ENCODE results near the gene FAAP100. TPM values are rescaled to one million over a fixed set of nuclear protein-coding genes. Genes with fewer than 3 reads are reported as not detected.

FAAP100 gene
- total RNA-seq, 1 donor from 2014 or later = 21.6 TPM

- no peak for DNase-seq (ENCODE audit: low spot score in 2 of 2)
- no peak for FAIRE-seq
These were observed 4.7 kb upstream of the FAAP100 start for GRCh38 chr17:81556863-81557262.

GRCh38 chr17:81556175-81556691, 4.1 kb upstream of the FAAP100 start:
- FAIRE-seq = no peak

GRCh38 chr17:81553616-81554181, 1.5 kb upstream of the FAAP100 start:
- FAIRE-seq (no peak), DNase-seq (ENCODE audit: low spot score in 2 of 2) (no peak)

More at GRCh38 chr17:81556175-81556691, 4.1 kb upstream of the FAAP100 start:
- DNase-seq (ENCODE audit: low spot score in 2 of 2) = no peak

- FAIRE-seq (no peak), DNase-seq (ENCODE audit: low spot score in 2 of 2) (peak in 1 of 2 donors; percentile 73)
These were observed 964 bp upstream of the FAAP100 start for GRCh38 chr17:81553018-81553615.

- FAIRE-seq (no peak), DNase-seq (ENCODE audit: low spot score in 2 of 2) (no peak)
These were observed 502 bp downstream of the FAAP100 start for GRCh38 chr17:81551458-81552243.

- no peak for FAIRE-seq
- no peak for DNase-seq (ENCODE audit: low spot score in 2 of 2)
These were observed 1.2 kb downstream of the FAAP100 start for GRCh38 chr17:81550830-81551457.

- FAIRE-seq = no peak
- DNase-seq (ENCODE audit: low spot score in 2 of 2) = no peak
These were observed 1.9 kb downstream of the FAAP100 start for GRCh38 chr17:81550285-81550684.

- DNase-seq (ENCODE audit: low spot score in 2 of 2) (no peak), FAIRE-seq (no peak)
These were observed 2.3 kb downstream of the FAAP100 start for GRCh38 chr17:81549826-81550225.

- DNase-seq (ENCODE audit: low spot score in 2 of 2) = no peak
- no peak for FAIRE-seq
These were observed 3.1 kb downstream of the FAAP100 start for GRCh38 chr17:81549031-81549557.

GRCh38 chr17:81547614-81547982, 4.6 kb downstream of the FAAP100 start:
- DNase-seq (ENCODE audit: low spot score in 2 of 2) (no peak), FAIRE-seq (no peak)

- no peak for DNase-seq (ENCODE audit: low spot score in 2 of 2)
- no peak for FAIRE-seq
These were observed 5.1 kb downstream of the FAAP100 start for GRCh38 chr17:81546906-81547613.

- FAIRE-seq (no peak), DNase-seq (ENCODE audit: low spot score in 2 of 2) (no peak)
These were observed 6.8 kb downstream of the FAAP100 start for GRCh38 chr17:81545160-81545949.

- DNase-seq (ENCODE audit: low spot score in 2 of 2) (no peak), FAIRE-seq (no peak)
These were observed 7.7 kb downstream of the FAAP100 start for GRCh38 chr17:81544281-81544974.

GRCh38 chr17:81543756-81544155, 8.4 kb downstream of the FAAP100 start:
- DNase-seq (ENCODE audit: low spot score in 2 of 2) = no peak
- no peak for FAIRE-seq

- DNase-seq (ENCODE audit: low spot score in 2 of 2) (no peak), FAIRE-seq (no peak)
These were observed 8.8 kb downstream of the FAAP100 start for GRCh38 chr17:81543339-81543675.

- no peak for FAIRE-seq
- DNase-seq (ENCODE audit: low spot score in 2 of 2) = no peak
These were observed 9.5 kb downstream of the FAAP100 start for GRCh38 chr17:81542431-81543338.

- FAIRE-seq = no peak
- no peak for DNase-seq (ENCODE audit: low spot score in 2 of 2)
These were observed 11.0 kb downstream of the FAAP100 start for GRCh38 chr17:81541123-81541522.

- FAIRE-seq = no peak
- no peak for DNase-seq (ENCODE audit: low spot score in 2 of 2)
These were observed 11.5 kb downstream of the FAAP100 start for GRCh38 chr17:81540676-81541027.

Data from frontal cortex (tissue), 4 donors.